Left ventricle myocardium inferior (tissue), 1 donor: ENCODE measurements around the gene CYYR1. TPM values are rescaled to one million over a fixed set of nuclear protein-coding genes. Genes with fewer than 3 reads are reported as not detected.
"Not testable (repeated sequence)": the region's sequence is repeated elsewhere in the genome, so short reads cannot be mapped to it uniquely, and the experiment has no call there.

Experiments
- DNase-seq: peaks from one replicate; pipeline ENCODE4 v3.0.0-alpha.2; 2020
- H3K27ac ChIP-seq: fragments of 200-600 bp; replicated peaks from 2 replicates; pipeline ENCODE4 v1.8.0; 2021
- H3K27me3 ChIP-seq: fragments of 200-600 bp; 2 replicates; pipeline ENCODE4 v1.8.0; 2021; ENCODE audit warnings: low read depth
- H3K36me3 ChIP-seq: fragments of 200-600 bp; 2 replicates; pipeline ENCODE4 v1.8.0; 2021
- H3K4me1 ChIP-seq: fragments of 200-600 bp; 2 replicates; pipeline ENCODE4 v1.8.0; 2021
- H3K4me3 ChIP-seq: fragments of 200-600 bp; 2 replicates; pipeline ENCODE4 v1.8.0; 2021; ENCODE audit warnings: mild to moderate bottlenecking, moderate library complexity
- H3K9me3 ChIP-seq: fragments of 200-600 bp; replicated peaks from 2 replicates; pipeline ENCODE4 v1.8.0; 2021
- CTCF ChIP-seq: fragments of 200-600 bp; IDR thresholded peaks from 2 replicates; pipeline ENCODE4 v1.8.0; 2021; ENCODE audit warnings: antibody characterized with exemption, mild to moderate bottlenecking, borderline replicate concordance
- intact Hi-C: fragments of 100-400 bp; cut with micrococcal nuclease; formaldehyde crosslinking; loops from one replicate; pipeline ENCODE4 v1.11.0; 2022
- total RNA-seq: library from RNA; stranded (reverse); fragmentation: NEBNext Ultra II Directional; extraction: Animal tissue kit (Norgen Biotek cat#: 25700); gene quantifications from one replicate; pipeline ENCODE4 v1.2.1, GENCODE V29; 2021
- donor health status: DM: no; HTN: yes; CAD: no; lungs with severe emphysema.

The CYYR1 gene
- total RNA-seq, 1 donor from 2014 or later, result 21.6 TPM

GRCh38 chr21:26469789-26470188 lies 103.3 kb downstream of the CYYR1 start:
- no peak for DNase-seq
- TF ChIP-seq CTCF, result no peak
- H3K4me1 ChIP-seq, result no peaks in the 10 kb centered on the region

GRCh38 chr21:26465916-26466315 lies 107.2 kb downstream of the CYYR1 start:
- Histone ChIP-seq H3K27ac (no peak overlapping the region), H3K36me3 (no peaks in the 10 kb centered on the region), H3K9me3 (no peaks in the 10 kb centered on the region), H3K4me1 (no peaks in the 10 kb centered on the region), H3K27me3 (no peaks in the 10 kb centered on the region), H3K4me3 (no peak overlapping the region)
- no peak for TF ChIP-seq CTCF
- no peak for DNase-seq
- intact Hi-C loops, result no loop called here

More at GRCh38 chr21:26469789-26470188, 103.3 kb downstream of the CYYR1 start:
- Histone ChIP-seq H3K27me3 (no peaks in the 10 kb centered on the region), H3K4me3 (no peak overlapping the region), H3K27ac (no peak overlapping the region), H3K9me3 (no peaks in the 10 kb centered on the region), H3K36me3 (no peaks in the 10 kb centered on the region)
- intact Hi-C loops, result no loop called here

DNA sequence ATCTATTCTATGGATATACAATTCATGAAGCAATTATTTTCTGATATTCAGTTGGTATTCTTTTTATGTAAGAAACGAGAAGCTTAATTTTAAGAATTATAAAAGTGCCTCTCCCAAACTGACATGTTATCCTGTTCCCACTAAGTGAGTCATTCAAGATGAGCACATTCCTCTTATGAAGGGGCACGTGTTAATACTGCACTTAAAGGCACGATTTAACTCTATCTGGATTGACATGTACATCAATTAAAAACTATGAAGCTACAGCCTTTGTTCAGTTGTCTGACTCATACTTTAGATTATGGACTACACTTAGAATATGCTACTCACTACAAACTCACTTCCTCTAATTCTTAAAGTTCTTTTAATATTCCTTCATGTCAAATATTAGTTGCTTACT lies 111.6 kb downstream of the CYYR1 start:
- intact Hi-C loops, result no loop called here
- no peak for TF ChIP-seq CTCF
- H3K4me3 ChIP-seq, result no peak overlapping the region
- no peaks in the 10 kb centered on the region for H3K36me3 ChIP-seq
- no peak overlapping the region for H3K27ac ChIP-seq
- H3K9me3 ChIP-seq, result peaks cover 5% of the 10 kb centered on the region
- DNase-seq, result no peak
- H3K27me3 ChIP-seq, result no peaks in the 10 kb centered on the region
- no peaks in the 10 kb centered on the region for H3K4me1 ChIP-seq

GRCh38 chr21:26460621-26461020 lies 112.5 kb downstream of the CYYR1 start:
- no peak for DNase-seq
- Histone ChIP-seq H3K36me3 (no peaks in the 10 kb centered on the region), H3K9me3 (peaks cover 5% of the 10 kb centered on the region), H3K27me3 (no peaks in the 10 kb centered on the region), H3K4me3 (no peak overlapping the region), H3K4me1 (no peaks in the 10 kb centered on the region), H3K27ac (no peak overlapping the region)
- intact Hi-C loops, result no loop called here
- no peak for TF ChIP-seq CTCF

GRCh38 chr21:26458854-26459253 lies 114.2 kb downstream of the CYYR1 start:
- DNase-seq, H3K4me3 ChIP-seq, H3K4me1 ChIP-seq, intact Hi-C loops, H3K27ac ChIP-seq, H3K27me3 ChIP-seq, H3K36me3 ChIP-seq, H3K9me3 ChIP-seq: not testable (repeated sequence)

GRCh38 chr21:26457817-26458216 lies 115.3 kb downstream of the CYYR1 start:
- intact Hi-C loops, result no loop called here
- TF ChIP-seq CTCF, result no peak
- H3K27me3 ChIP-seq, result no peaks in the 10 kb centered on the region
- no peak overlapping the region for H3K4me3 ChIP-seq
- H3K36me3 ChIP-seq, result no peaks in the 10 kb centered on the region
- peaks cover 5% of the 10 kb centered on the region for H3K9me3 ChIP-seq
- H3K27ac ChIP-seq, result no peak overlapping the region
- no peaks in the 10 kb centered on the region for H3K4me1 ChIP-seq
- DNase-seq, result no peak
